Neuronal stem cell (in vitro differentiated cells): ENCODE results near the gene SAP30L.

Source experiments
- DNase-seq: peaks from one replicate; pipeline ENCODE4 v3.0.0-alpha.2; 2013; ENCODE audit warnings: low spot score
- H2AFZ ChIP-seq: one replicate; pipeline ENCODE4 v1.6.1; 2013; ENCODE audit warnings: mild to moderate bottlenecking, low read length, inconsistent platforms
- H2AK5ac ChIP-seq: 2 replicates; pipeline ENCODE4 v1.6.1; 2013; ENCODE audit warnings: low read depth, mild to moderate bottlenecking, inconsistent platforms, low read length, moderate library complexity, mixed read lengths
- H2BK120ac ChIP-seq: 2 replicates; pipeline ENCODE4 v1.6.1; 2013; ENCODE audit warnings: low read depth, mild to moderate bottlenecking, inconsistent platforms, low read length, moderate library complexity, mixed read lengths
- H2BK12ac ChIP-seq: one replicate; pipeline ENCODE4 v1.6.1; 2013; ENCODE audit warnings: low read length, inconsistent platforms
- H2BK15ac ChIP-seq: 2 replicates; pipeline ENCODE4 v1.6.1; 2013; ENCODE audit warnings: mild to moderate bottlenecking, low read length, inconsistent platforms, mixed read lengths
- H2BK5ac ChIP-seq: one replicate; pipeline ENCODE4 v1.6.1; 2013; ENCODE audit warnings: inconsistent platforms, mild to moderate bottlenecking, low read length, moderate library complexity
- H3K14ac ChIP-seq: one replicate; pipeline ENCODE4 v1.6.1; 2013; ENCODE audit warnings: low read length, inconsistent platforms
- H3K18ac ChIP-seq: 2 replicates; pipeline ENCODE4 v1.6.1; 2013; ENCODE audit warnings: low read length, inconsistent platforms
- H3K23ac ChIP-seq: 2 replicates; pipeline ENCODE4 v1.6.1; 2013; ENCODE audit warnings: low read depth, mild to moderate bottlenecking, mixed read lengths, low read length, inconsistent platforms; ENCODE audit not compliant: poor library complexity
- H3K27ac ChIP-seq: replicated peaks from 3 replicates; pipeline ENCODE4 v1.5.1; 2013; ENCODE audit warnings: low read length, inconsistent platforms
- H3K27me3 ChIP-seq, 3 experiments: 2 replicates each; pipeline ENCODE4 v1.6.1; 2013; ENCODE audit warnings: low read length in 3 of 3, mild to moderate bottlenecking in 2 of 3, inconsistent platforms in 1 of 3, low read depth in 1 of 3, mixed read lengths in 1 of 3, moderate library complexity in 1 of 3; ENCODE audit not compliant: control insufficient read depth in 3 of 3, insufficient read depth in 3 of 3
- H3K36me3 ChIP-seq, 2 donors: replicated peaks in 1 of 2; 2 replicates each; pipeline ENCODE4 v1.6.1; 2013; ENCODE audit warnings: low read length in 2 of 2; ENCODE audit not compliant: control insufficient read depth in 2 of 2, insufficient read depth in 2 of 2
- H3K4ac ChIP-seq: 2 replicates; pipeline ENCODE4 v1.6.1; 2013; ENCODE audit warnings: inconsistent platforms, mild to moderate bottlenecking, low read length, moderate library complexity
- H3K4me1 ChIP-seq, 2 donors: 1 replicate in 1 of 2; 2 replicates in 1 of 2; pipeline ENCODE4 v1.6.1; 2013; ENCODE audit warnings: low read length in 2 of 2, low read depth in 1 of 2; ENCODE audit not compliant: control insufficient read depth in 2 of 2, insufficient read depth in 1 of 2
- H3K4me2 ChIP-seq: one replicate; pipeline ENCODE4 v1.6.1; 2013; ENCODE audit warnings: mild to moderate bottlenecking, low read length, inconsistent platforms; ENCODE audit not compliant: insufficient read depth, poor library complexity, severe bottlenecking
- H3K4me3 ChIP-seq, 2 donors: 2 replicates each; pipeline ENCODE4 v1.5.1; 2013; ENCODE audit warnings: low read length in 2 of 2, mild to moderate bottlenecking in 2 of 2, inconsistent platforms in 1 of 2, moderate library complexity in 1 of 2
- H3K79me1 ChIP-seq: one replicate; pipeline ENCODE4 v1.6.1; 2013; ENCODE audit warnings: low read depth, mild to moderate bottlenecking, inconsistent platforms, low read length, moderate library complexity
- H3K9ac ChIP-seq: one replicate; pipeline ENCODE4 v1.6.1; 2013; ENCODE audit warnings: mild to moderate bottlenecking, low read depth, low read length, inconsistent platforms; ENCODE audit not compliant: poor library complexity
- H3K9me3 ChIP-seq, 2 donors: replicated peaks in 1 of 2; 2 replicates each; pipeline versions ENCODE3 to v1.6.1; 2013; ENCODE audit warnings: low read length in 2 of 2, mild to moderate bottlenecking in 2 of 2, inconsistent platforms in 1 of 2, low read depth in 1 of 2, mixed read lengths in 1 of 2, moderate library complexity in 1 of 2; ENCODE audit not compliant: control insufficient read depth in 2 of 2, insufficient read depth in 1 of 2
- H4K8ac ChIP-seq: one replicate; pipeline ENCODE4 v1.6.1; 2013; ENCODE audit warnings: low read depth, mild to moderate bottlenecking, inconsistent platforms, low read length, moderate library complexity
- H4K91ac ChIP-seq: one replicate; pipeline ENCODE4 v1.6.1; 2013; ENCODE audit warnings: low read length, low read depth, mild to moderate bottlenecking, inconsistent platforms; ENCODE audit not compliant: poor library complexity
- WGBS, 2 donors: extraction: QIAGEN DNeasy Blood & Tissue Kit; methylation state at CpG; one replicate each; pipeline ENCODE4 v1.1.7; 2013; ENCODE audit warnings: missing lambda C conversion rate in 2 of 2, mixed read lengths in 1 of 2; ENCODE audit not compliant: insufficient read length in 2 of 2, insufficient replicate concordance in 1 of 2; ENCODE audit errors: extremely low coverage in 2 of 2; 5-methylcytosine and 5-hydroxymethylcytosine counted together

SAP30L gene

DNA sequence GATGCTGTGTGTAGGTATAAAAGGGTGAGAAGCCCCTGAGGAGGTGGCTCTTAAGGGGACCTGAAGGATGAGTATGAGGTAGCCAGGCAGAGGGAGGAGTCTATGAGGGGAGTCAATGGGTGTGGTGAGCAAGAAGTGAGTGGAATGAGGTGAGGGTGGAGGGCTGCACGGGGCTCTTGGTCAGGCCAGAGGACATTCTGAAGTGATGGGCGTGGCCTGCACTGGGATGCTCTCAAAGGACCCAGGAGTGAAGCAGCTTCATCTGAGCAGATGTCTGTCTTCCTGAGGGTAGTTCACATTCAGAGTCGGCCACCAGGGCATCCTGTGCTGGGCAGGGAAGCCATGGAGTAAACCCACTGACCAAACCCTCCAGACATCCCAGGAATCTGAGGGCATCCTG, 45.1 kb upstream of the SAP30L start:
- H3K18ac ChIP-seq: peak overlapping the region; percentile 16
- H2BK15ac ChIP-seq: no peak overlapping the region
- no CpG with 5 or more reads among the region's 3 CpGs for WGBS, 2 donors
- H2BK12ac ChIP-seq: no peak overlapping the region
- H3K27ac ChIP-seq: no peak overlapping the region
- H2BK5ac ChIP-seq: no peak overlapping the region
- peaks cover 2% of the 10 kb centered on the region for H3K79me1 ChIP-seq
- no peak overlapping the region for H3K4ac ChIP-seq
- no peak overlapping the region for H2AFZ ChIP-seq
- no peak for DNase-seq
- H3K14ac ChIP-seq: no peak overlapping the region
- no peak overlapping the region for H3K9ac ChIP-seq
- no peaks in the 10 kb centered on the region for H3K9me3 ChIP-seq
- H3K23ac ChIP-seq: no peak overlapping the region
- H4K91ac ChIP-seq: no peak overlapping the region
- H3K27me3 ChIP-seq: peaks cover 0 to 3% (median 0%) of the 10 kb centered on the region in 3 experiments
- peaks cover 0 to 9% of the 10 kb centered on the region in 2 donors for H3K36me3 ChIP-seq
- H3K4me1 ChIP-seq: peaks cover 5 to 6% of the 10 kb centered on the region in 2 donors
- H3K4me2 ChIP-seq: no peak overlapping the region
- H2BK120ac ChIP-seq: no peak overlapping the region
- no peak overlapping the region for H3K4me3 ChIP-seq
- no peak overlapping the region for H2AK5ac ChIP-seq
- H4K8ac ChIP-seq: no peak overlapping the region

DNA sequence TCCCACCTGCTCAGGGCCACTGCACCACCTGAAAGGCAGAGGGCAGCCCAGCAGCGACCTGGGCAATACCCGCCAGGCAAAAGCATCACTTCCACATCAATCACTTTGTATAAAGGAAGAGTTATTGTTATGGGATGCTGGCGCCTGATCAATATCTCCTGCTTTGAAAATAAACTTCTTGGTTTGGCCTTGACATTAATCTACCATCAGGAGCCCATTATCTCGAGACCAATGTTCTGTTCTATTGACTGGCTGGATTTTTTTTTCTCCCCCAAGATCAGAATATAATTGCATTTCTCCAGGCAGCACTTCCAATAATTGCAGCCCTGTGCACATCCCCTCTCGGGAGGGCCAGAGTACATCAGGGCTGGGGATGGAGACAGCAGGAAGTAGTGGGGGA, 44.4 kb upstream of the SAP30L start:
- Histone ChIP-seq H3K18ac (no peak overlapping the region), H3K4me1 (peaks cover 5 to 6% of the 10 kb centered on the region in 2 donors), H3K23ac (no peak overlapping the region), H2AFZ (no peak overlapping the region), H3K4me2 (no peak overlapping the region), H3K9ac (no peak overlapping the region), H3K4me3 (no peak overlapping the region), H3K27me3 (peaks cover 0 to 3% (median 0%) of the 10 kb centered on the region in 3 experiments), H2AK5ac (no peak overlapping the region), H3K36me3 (peaks cover 0 to 9% of the 10 kb centered on the region in 2 donors), H3K9me3 (no peaks in the 10 kb centered on the region), H3K27ac (no peak overlapping the region), H2BK12ac (no peak overlapping the region), H4K91ac (no peak overlapping the region), H2BK5ac (no peak overlapping the region), H2BK15ac (no peak overlapping the region), H3K14ac (no peak overlapping the region), H2BK120ac (no peak overlapping the region), H3K79me1 (no peaks in the 10 kb centered on the region), H3K4ac (no peak overlapping the region), H4K8ac (no peak overlapping the region)
- WGBS, 2 donors: no CpG with 5 or more reads among the region's 5 CpGs
- no peak for DNase-seq

DNA sequence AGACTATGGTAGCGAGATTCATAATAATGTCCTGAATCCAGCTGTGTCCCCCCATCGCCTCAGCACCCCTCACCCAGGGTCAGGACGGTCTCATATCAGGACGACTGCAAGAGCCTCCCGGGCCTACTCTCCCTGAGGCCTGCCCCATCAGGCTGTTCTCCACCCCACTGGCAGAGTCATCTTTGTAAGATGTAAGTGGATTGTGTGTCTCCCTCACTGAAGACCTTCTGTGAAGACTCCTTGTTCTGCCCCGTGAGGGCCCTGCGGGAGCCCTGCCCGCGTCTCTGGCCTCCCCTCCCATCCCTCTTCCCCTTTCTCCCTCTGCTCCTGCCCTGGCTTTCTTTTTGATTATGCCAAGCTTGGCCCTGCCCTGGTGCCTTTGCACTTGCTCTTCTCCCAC, 43.9 kb upstream of the SAP30L start:
- H3K4ac ChIP-seq: no peak overlapping the region
- no peak overlapping the region for H3K4me2 ChIP-seq
- H2BK15ac ChIP-seq: no peak overlapping the region
- no peak overlapping the region for H2BK12ac ChIP-seq
- no CpG with 5 or more reads among the region's 9 CpGs for WGBS, 2 donors
- H3K36me3 ChIP-seq: peaks cover 0 to 9% of the 10 kb centered on the region in 2 donors
- H3K14ac ChIP-seq: no peak overlapping the region
- H3K9ac ChIP-seq: no peak overlapping the region
- no peak overlapping the region for H3K18ac ChIP-seq
- no peak overlapping the region for H2AK5ac ChIP-seq
- H3K4me1 ChIP-seq: peaks cover 5 to 6% of the 10 kb centered on the region in 2 donors
- H3K27me3 ChIP-seq: peaks cover 0 to 3% (median 0%) of the 10 kb centered on the region in 3 experiments
- DNase-seq: no peak
- no peak overlapping the region for H3K4me3 ChIP-seq
- H3K27ac ChIP-seq: no peak overlapping the region
- no peak overlapping the region for H3K23ac ChIP-seq
- no peak overlapping the region for H2BK120ac ChIP-seq
- H2AFZ ChIP-seq: no peak overlapping the region
- no peak overlapping the region for H4K8ac ChIP-seq
- no peaks in the 10 kb centered on the region for H3K9me3 ChIP-seq
- H2BK5ac ChIP-seq: no peak overlapping the region
- H4K91ac ChIP-seq: no peak overlapping the region
- no peaks in the 10 kb centered on the region for H3K79me1 ChIP-seq

DNA sequence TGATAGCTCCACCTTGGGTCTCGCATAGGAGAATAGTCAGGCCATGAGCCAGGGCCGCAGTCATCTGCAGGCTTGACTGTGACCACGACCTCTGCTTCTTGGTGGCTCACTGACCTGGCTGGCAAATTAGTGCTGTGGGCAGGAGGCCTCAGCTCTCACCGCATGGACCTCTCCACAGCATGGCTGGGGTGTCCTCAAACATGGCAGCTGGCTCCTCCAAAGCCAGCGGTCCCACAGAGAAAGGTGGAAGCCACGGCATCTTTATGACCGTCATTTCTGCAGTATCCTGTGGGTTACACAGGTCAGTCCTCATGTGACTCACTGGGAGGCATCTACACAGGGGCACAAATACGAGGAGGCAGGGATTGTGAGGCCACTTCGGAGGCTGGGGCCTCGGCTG, 43.2 kb upstream of the SAP30L start:
- H2BK5ac ChIP-seq: no peak overlapping the region

More for the DNA sequence above, 43.2 kb upstream of the SAP30L start:
- H3K4me1 ChIP-seq: peaks cover 5 to 6% of the 10 kb centered on the region in 2 donors
- no peak overlapping the region for H4K91ac ChIP-seq
- no peaks in the 10 kb centered on the region for H3K9me3 ChIP-seq
- no peaks in the 10 kb centered on the region for H3K79me1 ChIP-seq
- H4K8ac ChIP-seq: no peak overlapping the region
- no peak overlapping the region for H2BK120ac ChIP-seq
- H3K4me2 ChIP-seq: no peak overlapping the region
- no peak overlapping the region for H2BK12ac ChIP-seq
- no peak overlapping the region for H3K27ac ChIP-seq
- peak overlapping the region; percentile 44 for H2BK15ac ChIP-seq
- H2AK5ac ChIP-seq: no peak overlapping the region
- H3K9ac ChIP-seq: no peak overlapping the region
- no peak for DNase-seq
- no CpG with 5 or more reads among the region's 10 CpGs for WGBS, 2 donors
- H3K18ac ChIP-seq: no peak overlapping the region
- H2AFZ ChIP-seq: no peak overlapping the region
- H3K14ac ChIP-seq: no peak overlapping the region
- H3K4ac ChIP-seq: no peak overlapping the region
- H3K36me3 ChIP-seq: peaks cover 0 to 5% of the 10 kb centered on the region in 2 donors
- H3K4me3 ChIP-seq: no peak overlapping the region
- H3K27me3 ChIP-seq: peaks cover 0 to 3% (median 0%) of the 10 kb centered on the region in 3 experiments
- no peak overlapping the region for H3K23ac ChIP-seq
